NCI-H2107 treated with DMSO at 0.1 percent for 48 hours (cell line): ENCODE results near the gene NFAT5.

Experiments used
- DNase-seq: peaks from one replicate; lab custom pipeline; 2025; ENCODE audit not compliant: unreplicated experiment; lab: John Stamatoyannopoulos, UW

NFAT5 gene

DNA sequence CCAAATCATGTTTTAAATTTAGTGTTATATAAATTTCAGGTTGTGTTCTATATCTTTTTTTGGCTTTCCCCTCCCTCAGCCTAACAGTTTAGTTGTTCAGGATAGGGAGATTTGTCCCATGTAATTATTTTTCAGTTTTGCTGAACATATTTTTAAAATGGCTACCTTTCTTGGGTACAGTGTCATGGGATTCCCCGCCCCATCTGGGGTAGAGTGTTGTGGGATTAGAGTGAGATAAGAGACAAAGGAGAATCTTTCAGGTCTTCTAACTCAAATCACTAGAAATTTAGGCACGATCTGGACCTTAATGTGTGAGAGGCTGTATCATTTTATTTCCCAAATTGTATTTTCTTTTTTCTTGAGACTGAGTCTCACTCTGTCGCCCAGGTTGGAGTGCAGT is 24.8 kb downstream of the NFAT5 start:
- DNase-seq: no peak

- no peak for DNase-seq
Observed at GRCh38 chr16:69593751-69594255, 28.0 kb downstream of the NFAT5 start.

- no peak for DNase-seq
Observed at GRCh38 chr16:69595127-69596036, 29.6 kb downstream of the NFAT5 start.

DNA sequence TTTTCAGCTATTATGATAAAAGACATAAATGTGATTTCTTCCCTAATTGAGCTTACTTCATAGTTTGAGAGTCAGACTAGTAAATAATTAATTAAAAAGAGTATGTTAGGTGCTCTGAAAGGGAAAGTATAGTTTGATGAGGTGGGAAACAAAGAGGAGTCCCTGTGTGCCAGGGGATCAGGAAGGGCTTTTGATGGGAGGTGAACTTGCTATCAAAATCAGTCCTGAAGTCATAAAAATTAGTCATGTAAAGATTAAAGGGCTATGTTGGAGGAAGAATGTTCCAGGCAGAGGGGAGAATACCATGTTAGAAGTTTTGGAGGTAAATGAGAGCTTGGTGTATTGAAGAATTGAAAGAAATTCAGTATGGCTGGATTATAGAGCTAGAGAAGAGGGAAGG is 31.0 kb downstream of the NFAT5 start:
- DNase-seq: no peak

GRCh38 chr16:69598045-69598444 is 32.3 kb downstream of the NFAT5 start:
- DNase-seq: no peak

GRCh38 chr16:69599731-69600130 is 34.0 kb downstream of the NFAT5 start:
- DNase-seq: no peak

- DNase-seq: no peak
Observed at GRCh38 chr16:69600202-69600601, 34.4 kb downstream of the NFAT5 start.

DNA sequence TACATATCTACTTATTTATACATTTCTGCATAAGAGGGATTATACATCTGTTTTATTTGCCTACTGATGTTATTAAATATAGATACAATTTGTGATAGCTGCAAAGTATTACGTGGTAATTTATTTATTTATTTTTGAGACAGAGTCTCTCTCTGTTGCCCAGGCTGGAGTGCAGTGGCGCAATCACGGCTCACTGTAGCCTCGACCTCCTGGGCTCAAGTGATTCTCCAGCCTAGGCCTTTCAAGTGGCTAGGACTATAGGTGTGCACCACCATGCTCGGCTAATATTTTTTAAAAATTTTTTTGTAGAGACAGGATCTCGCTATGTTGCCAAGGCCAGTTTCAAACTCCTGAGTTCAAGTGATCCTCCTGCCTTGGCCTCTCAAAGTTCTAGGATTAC is 35.5 kb downstream of the NFAT5 start:
- DNase-seq: no peak

GRCh38 chr16:69606985-69607384 is 41.2 kb downstream of the NFAT5 start:
- DNase-seq: no peak

GRCh38 chr16:69607674-69608073 is 41.9 kb downstream of the NFAT5 start:
- DNase-seq: no peak

GRCh38 chr16:69610356-69610755 is 44.6 kb downstream of the NFAT5 start:
- DNase-seq: no peak

DNA sequence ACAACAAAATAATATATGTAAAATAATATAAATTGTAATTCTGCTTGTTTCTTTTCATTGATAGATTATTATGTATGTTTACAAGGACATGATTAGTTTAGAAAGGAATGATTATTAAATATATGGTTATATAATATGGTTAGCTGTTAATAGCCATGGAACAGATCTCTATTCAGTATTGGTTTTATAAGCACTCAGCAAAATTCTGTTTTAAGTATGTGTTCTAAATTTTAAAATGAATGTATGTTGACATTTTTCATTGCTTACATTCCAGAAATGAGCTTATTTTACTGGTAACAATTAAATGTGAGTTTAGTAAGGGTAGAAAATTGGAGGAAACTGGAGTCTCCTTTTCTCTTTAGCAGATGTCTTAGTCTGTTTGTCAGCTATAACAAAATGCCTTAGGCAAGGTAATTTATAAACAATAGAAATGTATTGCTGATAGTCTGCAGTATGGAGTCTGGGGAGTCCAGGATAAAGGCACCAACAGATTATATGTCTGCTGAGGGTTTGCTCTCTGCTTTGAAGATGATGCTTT is 45.4 kb downstream of the NFAT5 start:
- no peak for DNase-seq

GRCh38 chr16:69613378-69614154 is 47.8 kb downstream of the NFAT5 start:
- peak; percentile 64 for DNase-seq

- DNase-seq: no peak
Observed at GRCh38 chr16:69615528-69615927, 49.8 kb downstream of the NFAT5 start.

- DNase-seq: no peak
Observed at GRCh38 chr16:69616082-69616481, 50.3 kb downstream of the NFAT5 start.

GRCh38 chr16:69618307-69618706 is 52.5 kb downstream of the NFAT5 start:
- no peak for DNase-seq

- DNase-seq: no peak
Observed at GRCh38 chr16:69618721-69619120, 53.0 kb downstream of the NFAT5 start.

DNA sequence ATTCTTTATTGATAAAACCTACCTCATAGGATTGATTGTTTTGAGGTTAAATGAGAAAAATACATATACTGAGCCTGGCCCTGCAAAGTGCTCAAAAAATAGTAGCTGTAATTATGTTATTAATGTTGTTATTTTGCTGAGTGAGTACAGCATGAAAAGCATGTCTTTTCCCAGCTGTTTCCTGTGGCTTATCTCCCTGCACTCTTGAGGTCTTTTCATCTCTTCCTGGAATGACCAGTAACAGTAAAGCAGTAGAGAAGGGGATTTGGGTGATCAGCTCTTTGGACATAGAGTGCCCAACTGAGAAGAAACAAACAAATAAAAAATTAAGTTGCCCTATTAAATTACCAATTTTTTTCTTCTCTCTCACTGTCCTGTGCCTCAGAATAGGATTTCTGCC is 53.7 kb downstream of the NFAT5 start:
- no peak for DNase-seq

DNA sequence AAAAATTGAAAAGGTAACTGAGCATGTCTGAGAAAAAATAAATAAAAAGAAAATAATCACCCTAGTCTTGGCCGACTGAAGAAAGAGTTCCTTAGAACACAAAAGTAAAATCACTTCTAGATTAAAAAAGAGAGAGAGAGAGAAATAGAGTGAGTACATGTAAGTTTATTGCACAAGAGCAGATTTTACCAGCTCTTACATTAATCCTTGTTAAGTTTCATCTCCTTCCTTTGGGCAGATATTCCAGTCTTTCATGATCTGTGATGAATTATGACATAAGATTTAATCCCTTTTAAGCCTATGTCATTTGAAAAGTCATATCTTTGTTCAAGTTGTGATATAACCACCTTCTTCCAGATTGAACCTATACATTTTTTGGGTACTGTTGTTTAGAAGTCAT is 54.8 kb downstream of the NFAT5 start:
- no peak for DNase-seq

DNA sequence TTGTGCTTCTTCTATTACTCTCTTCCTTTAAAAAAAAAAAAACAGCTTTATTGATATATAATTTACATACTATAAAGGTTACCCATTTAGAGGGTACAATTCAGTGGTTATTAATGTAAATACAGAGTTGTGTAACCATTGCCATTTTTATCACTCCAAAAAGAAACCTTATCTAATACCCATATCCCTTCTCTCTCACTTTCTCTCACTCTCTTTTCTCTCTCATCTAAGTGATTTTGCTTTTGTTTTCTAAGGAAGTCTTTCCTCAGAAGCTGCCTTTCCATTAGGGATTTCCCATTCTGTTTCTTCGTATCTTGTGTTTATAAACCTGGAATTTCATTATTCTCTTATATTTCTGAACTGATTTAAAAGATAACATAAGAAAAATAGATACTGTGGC is 55.5 kb downstream of the NFAT5 start:
- DNase-seq: no peak

DNA sequence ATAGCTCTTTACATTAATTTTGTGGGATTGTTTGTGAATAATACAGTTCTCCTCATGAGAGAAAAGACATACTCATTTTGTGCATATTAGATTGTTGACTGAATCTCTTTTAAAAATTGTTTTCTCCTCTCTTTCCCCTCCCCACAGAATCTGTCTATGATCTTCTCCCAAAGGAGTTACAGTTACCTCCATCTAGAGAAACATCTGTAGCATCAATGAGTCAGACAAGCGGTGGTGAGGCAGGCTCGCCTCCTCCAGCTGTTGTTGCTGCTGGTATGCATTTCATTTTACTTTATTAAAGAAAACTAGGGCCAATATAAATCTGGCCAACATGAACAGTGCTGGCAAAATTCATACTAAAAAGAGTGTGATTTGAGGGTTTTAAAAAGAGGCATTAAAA is 60.5 kb downstream of the NFAT5 start:
- no peak for DNase-seq

DNA sequence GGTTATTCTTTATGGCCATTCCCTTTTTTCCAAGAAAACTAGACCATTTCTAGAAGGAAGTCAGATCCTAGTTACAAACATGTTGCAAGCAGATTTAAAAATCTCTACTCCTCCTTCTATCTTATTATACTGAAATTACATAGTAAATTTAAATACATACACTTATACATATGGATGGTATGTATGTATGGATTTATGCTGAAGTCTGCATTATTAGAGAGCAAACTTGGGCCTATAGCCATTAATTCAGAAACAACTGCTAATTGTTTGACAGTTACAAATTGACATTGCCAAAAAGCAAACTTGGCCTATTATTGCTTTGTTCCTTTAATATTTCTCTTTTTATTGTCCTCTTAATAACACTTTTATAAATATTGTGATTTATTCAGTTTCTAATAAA is 67.1 kb downstream of the NFAT5 start:
- DNase-seq: no peak
